Heart right ventricle (tissue), 16 donors: ENCODE results near the gene SGK1. TPM values are rescaled to one million over a fixed set of nuclear protein-coding genes. Genes with fewer than 3 reads are reported as not detected.
A peak's percentile ranks its signal among the peaks of the same experiment; 100 is the strongest.

Experiments used
- ATAC-seq, 8 donors: fragments of 200-7000 bp; cut with Tn5 transposase; one replicate each; pipeline ENCODE4 v1.9.1; 2020; ENCODE audit warnings: mild to moderate bottlenecking in 8 of 8, moderate library complexity in 8 of 8, moderate number of reproducible peaks in 1 of 8
- DNase-seq, 2 donors: peaks; one replicate each; pipeline ENCODE4 v3.0.0-alpha.2; 2020
- H3K27ac ChIP-seq, 10 donors: fragments of 200-600 bp; sonication (generic) in 2 of 10; one replicate each; pipeline versions ENCODE4 v1.5.0 to v1.8.0; 2020 to 2022; ENCODE audit warnings: mild to moderate bottlenecking in 3 of 10
- H3K27me3 ChIP-seq, 7 donors: fragments of 200-600 bp; one replicate each; pipeline ENCODE4 v1.8.0; 2021 to 2022; ENCODE audit warnings: mild to moderate bottlenecking in 2 of 7
- H3K36me3 ChIP-seq, 9 donors: fragments of 200-600 bp; sonication (generic) in 1 of 9; one replicate each; pipeline versions ENCODE4 v1.5.0 to v1.8.0; 2020 to 2022; ENCODE audit warnings: mild to moderate bottlenecking in 2 of 9
- H3K4me1 ChIP-seq, 9 donors: fragments of 200-600 bp; sonication (generic) in 1 of 9; one replicate each; pipeline versions ENCODE4 v1.5.0 to v1.8.0; 2020 to 2022; ENCODE audit warnings: mild to moderate bottlenecking in 4 of 9
- H3K4me3 ChIP-seq, 10 donors: fragments of 200-600 bp; sonication (generic) in 2 of 10; one replicate each; pipeline versions ENCODE4 v1.5.0 to v1.8.0; 2020 to 2022; ENCODE audit warnings: mild to moderate bottlenecking in 7 of 10, moderate library complexity in 2 of 10
- H3K9me3 ChIP-seq, 11 donors: fragments of 200-600 bp in 10 of 11; sonication (generic) in 2 of 11; one replicate each; pipeline versions ENCODE4 v1.5.0 to v1.8.0; 2013 to 2022; ENCODE audit warnings: mild to moderate bottlenecking in 2 of 11, control low read depth in 1 of 11, moderate library complexity in 1 of 11
- WGBS, 2 donors: extraction: QIAGEN DNeasy Blood & Tissue Kit; methylation state at CpG; one replicate each; pipeline ENCODE4 v1.1.7; 2013; ENCODE audit warnings: inconsistent platforms in 1 of 2; 5-methylcytosine and 5-hydroxymethylcytosine counted together
- intact Hi-C, 10 donors: fragments of 100-400 bp; cut with DNase I; formaldehyde crosslinking; loops; one replicate each; pipeline versions ENCODE4 v1.11.1 to v1.14.2; 2022
- polyA plus RNA-seq, 2 donors: library from polyadenylated mRNA; stranded (reverse); fragments of 200-250 nt; gene quantifications; one replicate each; pipeline ENCODE4 v1.2.3, GENCODE V29; 2013
- total RNA-seq, 10 donors: library from RNA; stranded (reverse); fragmentation: NEBNext Ultra II Directional in 3 of 10; extraction: Animal tissue kit (Norgen Biotek cat#: 25700) in 3 of 10; gene quantifications; one replicate each; pipeline versions ENCODE4 v1.2.1 to v1.2.4, GENCODE V29; 2021 to 2023
- TF ChIP-seq, protein P1 (sequence below), 9 donors: fragments of 200-600 bp; sonication (generic) in 2 of 9; IDR thresholded peaks; one replicate each; pipeline versions ENCODE4 v1.5.0 to v1.8.0; 2021 to 2022; ENCODE audit warnings: antibody characterized with exemption in 9 of 9, mild to moderate bottlenecking in 5 of 9, moderate library complexity in 1 of 9
- donor health status: Arrhythmogenic right ventricular cardiomyopathy.
- donor health status: ischemic (EF 13 %, LVEDD 7.1; RV severe dilation, severe dysfunction).
- donor health status: healthy with polysubstance abuse.
- donor health status: DM: no; HTN: yes; CAD: no.
- donor health status: DM: no; HTN: no; CAD: no.
- donor health status: ischemic (EF 25% LVEDD 6.9; RV normal size, moderate dysfunction).
- donor health status: ischemic (EF 25% LVEDD 5.7; RV mildly dilated, moderate dysfunction).
- donor health status: healthy.
- donor health status: DM: yes; HTN: yes; CAD: no.
- donor health status: Ischemic cardiomyopathy.
- donor health status: ischemic (EF 35%, LVEDD 5.7; RV mildly dilated, moderate dysfunction).
- donor health status: nonischemic (EF 11% LVEDD 7.7; RV severe dilation, severe dysfunction).
- donor health status: DM: yes; HTN: yes; CAD: no.
- donor health status: PGD.
- donor health status: ischemic (EF 29% LVEDD 5.4; RV normal size, mild dysfunction).
- donor health status: nonischemic (EF 23%, LVEDD 6.1; RV moderate dilation, normal function).

The SGK1 gene
- total and polyA plus RNA-seq, 12 donors: 22.5 to 140 (median 43.6) TPM

DNA sequence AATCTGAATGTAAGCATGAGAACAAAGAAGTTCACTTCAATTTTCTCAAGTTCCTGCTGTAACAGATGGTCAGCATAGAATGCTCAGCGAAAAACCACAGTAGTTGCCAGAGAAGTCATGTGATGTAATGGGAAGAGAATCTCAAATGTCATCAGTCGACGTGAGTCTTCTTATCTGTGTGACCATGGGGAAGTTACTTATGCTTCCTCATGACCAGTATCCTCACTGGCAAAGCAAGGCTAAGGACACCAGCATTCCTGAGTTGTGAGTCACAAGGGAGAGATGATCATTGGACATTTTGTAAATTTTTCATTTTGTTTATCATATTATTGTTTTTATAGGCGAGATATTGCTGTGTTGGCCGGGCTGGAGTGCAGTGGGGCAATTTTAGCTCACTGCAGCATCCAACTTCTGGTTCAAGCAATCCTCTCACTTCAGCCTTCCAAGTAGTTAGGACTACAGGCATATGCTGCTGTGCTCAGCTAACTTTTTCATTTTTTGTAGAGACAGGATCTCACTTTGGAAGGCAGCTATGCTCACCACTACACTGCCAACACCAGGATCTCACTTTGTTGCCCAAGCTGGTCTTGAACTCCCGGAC lies 21.9 kb downstream of the SGK1 start:
- H3K9me3 ChIP-seq: no peaks in the 10 kb centered on the region
- H3K36me3 ChIP-seq: no peaks in the 10 kb centered on the region
- peak overlapping the region in 9 of 10 donors; percentile 28 to 90 (median 66) for H3K27ac ChIP-seq
- no peak overlapping the region for H3K4me3 ChIP-seq
- WGBS, 2 donors: 39 to 42% methylated on average over 6 of the region's 6 CpGs
- TF ChIP-seq, protein P1, sequence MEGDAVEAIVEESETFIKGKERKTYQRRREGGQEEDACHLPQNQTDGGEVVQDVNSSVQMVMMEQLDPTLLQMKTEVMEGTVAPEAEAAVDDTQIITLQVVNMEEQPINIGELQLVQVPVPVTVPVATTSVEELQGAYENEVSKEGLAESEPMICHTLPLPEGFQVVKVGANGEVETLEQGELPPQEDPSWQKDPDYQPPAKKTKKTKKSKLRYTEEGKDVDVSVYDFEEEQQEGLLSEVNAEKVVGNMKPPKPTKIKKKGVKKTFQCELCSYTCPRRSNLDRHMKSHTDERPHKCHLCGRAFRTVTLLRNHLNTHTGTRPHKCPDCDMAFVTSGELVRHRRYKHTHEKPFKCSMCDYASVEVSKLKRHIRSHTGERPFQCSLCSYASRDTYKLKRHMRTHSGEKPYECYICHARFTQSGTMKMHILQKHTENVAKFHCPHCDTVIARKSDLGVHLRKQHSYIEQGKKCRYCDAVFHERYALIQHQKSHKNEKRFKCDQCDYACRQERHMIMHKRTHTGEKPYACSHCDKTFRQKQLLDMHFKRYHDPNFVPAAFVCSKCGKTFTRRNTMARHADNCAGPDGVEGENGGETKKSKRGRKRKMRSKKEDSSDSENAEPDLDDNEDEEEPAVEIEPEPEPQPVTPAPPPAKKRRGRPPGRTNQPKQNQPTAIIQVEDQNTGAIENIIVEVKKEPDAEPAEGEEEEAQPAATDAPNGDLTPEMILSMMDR (IDR thresholded peaks at IDR 0.05): no peak
- DNase-seq: peak in 1 of 2 donors; percentile 49
- ATAC-seq: peak; percentile 81 to 98 (median 94)
- peaks cover 0 to 22% (median 9%) of the 10 kb centered on the region in 9 donors for H3K4me1 ChIP-seq
- intact Hi-C loops: no loop called here
- no peaks in the 10 kb centered on the region for H3K27me3 ChIP-seq

DNA sequence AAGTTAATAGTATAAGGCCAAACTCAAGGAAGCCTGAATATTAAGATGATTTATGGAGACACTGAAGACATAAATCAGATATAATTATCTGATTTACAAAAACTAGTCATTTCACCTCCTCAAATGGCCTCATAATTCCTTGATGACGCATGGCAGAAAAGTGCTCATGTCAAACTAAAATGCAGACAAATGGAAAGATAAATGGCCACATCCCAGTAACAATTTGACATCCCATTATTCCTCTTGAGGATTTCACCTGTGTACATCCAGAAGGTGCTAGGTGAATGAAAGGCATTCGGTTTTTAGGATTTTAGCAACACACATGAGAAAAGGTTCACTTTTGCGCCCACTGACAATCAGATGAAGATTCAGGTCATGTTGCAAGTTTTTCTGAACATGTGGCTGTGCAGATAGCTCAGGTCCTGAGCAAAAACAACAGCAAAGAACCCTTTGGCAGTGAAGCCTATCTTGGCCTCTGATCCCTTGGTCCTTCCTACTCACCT lies 24.2 kb downstream of the SGK1 start:
- WGBS, 2 donors: 95 to 97% methylated on average over 3 of the region's 3 CpGs
- TF ChIP-seq, protein P1 (IDR thresholded peaks at IDR 0.05): no peak
- intact Hi-C loops: no loop called here

DNA sequence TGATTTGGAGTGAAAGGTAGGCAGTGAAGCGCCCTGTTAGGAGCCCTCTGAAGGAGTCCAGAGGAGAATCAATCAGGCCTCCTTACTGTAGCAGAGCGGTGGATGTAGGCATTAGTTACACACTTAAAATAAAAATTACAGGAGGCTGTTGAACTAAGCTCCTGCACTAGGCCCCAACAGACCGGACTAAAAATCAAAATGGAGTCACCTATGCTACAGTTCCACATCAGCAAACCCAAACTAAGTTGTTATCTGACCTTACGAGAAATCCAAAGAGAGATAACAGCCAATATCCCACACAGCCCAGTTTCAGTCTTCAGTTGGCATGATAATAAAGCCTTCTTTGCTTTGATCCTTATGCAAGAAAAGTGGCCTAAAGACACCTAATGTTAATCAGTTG lies 26.8 kb downstream of the SGK1 start:
- H3K27me3 ChIP-seq: no peaks in the 10 kb centered on the region
- no peaks in the 10 kb centered on the region for H3K36me3 ChIP-seq
- no peak for ATAC-seq
- no peak for DNase-seq
- H3K4me1 ChIP-seq: peaks cover 0 to 33% (median 15%) of the 10 kb centered on the region in 9 donors
- H3K4me3 ChIP-seq: no peak overlapping the region
- H3K9me3 ChIP-seq: no peaks in the 10 kb centered on the region
- TF ChIP-seq, protein P1 (IDR thresholded peaks at IDR 0.05): no peak
- H3K27ac ChIP-seq: no peak overlapping the region
- 96 to 99% methylated on average over 4 of the region's 4 CpGs for WGBS, 2 donors
- intact Hi-C loops: no loop called here

More for the DNA sequence above, 24.2 kb downstream of the SGK1 start:
- Histone ChIP-seq H3K27ac (peak overlapping the region in 1 of 10 donors; percentile 90), H3K36me3 (no peaks in the 10 kb centered on the region), H3K27me3 (no peaks in the 10 kb centered on the region), H3K4me1 (peaks cover 0 to 28% (median 13%) of the 10 kb centered on the region in 9 donors), H3K9me3 (no peaks in the 10 kb centered on the region), H3K4me3 (no peak overlapping the region)
- DNase-seq (no peak), ATAC-seq (no peak)

DNA sequence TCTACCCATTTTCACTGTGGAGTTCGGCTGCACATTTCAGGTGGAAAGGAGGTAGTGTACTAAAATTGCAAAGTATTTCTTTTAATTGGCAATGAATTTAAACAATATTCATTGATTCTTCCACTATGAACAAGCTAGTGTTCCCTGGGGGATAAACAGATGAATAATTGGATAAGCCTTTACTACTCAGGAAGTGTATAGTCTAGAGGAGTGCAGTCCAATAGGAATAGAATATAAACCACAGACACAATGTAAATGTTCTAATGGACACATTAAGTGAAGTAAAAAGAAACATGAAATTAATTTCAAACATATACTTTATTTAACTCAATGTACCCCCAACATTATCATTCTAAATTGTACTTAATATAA lies 28.7 kb downstream of the SGK1 start:
- TF ChIP-seq, protein P1 (IDR thresholded peaks at IDR 0.05): no peak
- peaks cover 0 to 4% (median 0%) of the 10 kb centered on the region in 11 donors for H3K9me3 ChIP-seq
- no peaks in the 10 kb centered on the region for H3K36me3 ChIP-seq
- DNase-seq: no peak
- H3K27me3 ChIP-seq: no peaks in the 10 kb centered on the region
- H3K4me3 ChIP-seq: no peak overlapping the region
- ATAC-seq: no peak
- WGBS, 2 donors: 91 to 100% methylated on average over 1 of the region's 1 CpG
- peak overlapping the region in 6 of 10 donors; percentile 33 to 87 (median 46) for H3K27ac ChIP-seq
- H3K4me1 ChIP-seq: peaks cover 0 to 21% (median 6%) of the 10 kb centered on the region in 9 donors
- intact Hi-C loops: no loop called here
